ENCODE data around the gene MIOS.

Gene MIOS

DNA sequence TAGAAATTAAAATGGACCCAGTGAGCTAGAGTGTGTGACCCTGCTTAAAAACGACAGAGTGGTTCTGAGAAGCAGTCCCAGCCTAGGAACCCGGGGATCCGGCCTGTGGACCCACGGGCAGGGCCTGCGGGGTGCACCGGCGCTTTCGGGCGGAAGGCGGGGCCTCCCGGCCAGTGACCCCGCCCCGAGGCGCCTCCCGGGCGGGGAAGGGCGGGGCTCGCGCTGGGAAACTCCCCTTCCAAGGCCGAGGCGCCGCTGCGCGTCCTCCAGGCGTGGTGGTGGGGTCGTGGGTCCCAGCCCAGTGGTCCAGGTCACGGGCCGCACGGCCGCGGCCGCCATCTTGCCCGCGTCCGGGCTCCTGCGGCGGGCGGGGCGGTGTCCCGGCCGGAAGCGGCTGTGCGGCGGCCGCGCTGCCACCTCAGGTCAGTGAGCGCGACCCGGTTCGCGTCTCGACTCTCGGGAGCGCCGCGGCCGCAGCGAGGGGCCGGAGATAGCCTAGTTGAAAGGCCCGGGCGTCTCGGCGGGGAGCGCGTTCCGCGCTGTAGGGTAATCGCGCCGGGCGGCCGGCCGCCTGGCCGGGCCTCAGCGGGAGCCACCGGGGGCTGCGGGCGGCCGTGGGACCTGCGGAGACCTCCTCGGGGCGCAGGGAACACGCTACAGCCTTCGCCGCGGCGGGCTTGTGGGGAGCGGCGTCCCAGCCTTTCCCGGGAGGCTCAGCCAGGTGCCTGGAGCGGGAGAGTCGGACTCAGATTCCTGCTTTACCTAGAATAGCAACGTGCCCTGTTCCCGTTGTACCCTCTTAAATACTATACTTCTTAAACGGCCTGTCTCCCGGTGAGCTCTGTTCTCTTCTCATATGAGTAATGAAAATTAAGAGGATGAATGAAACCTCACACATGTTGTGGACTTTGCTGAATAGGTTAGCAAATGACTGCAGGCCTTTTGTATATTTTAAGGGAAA is at the start of gene MIOS:
MIOS (plus strand) TSS at position 234 of the 961 bp plus-strand sequence. CDS start 5,592 bp downstream, outside the sequence.
- peak; percentile 90 for DNase-seq

GRCh38 chr7:7517754-7518153 is 48.9 kb upstream of the MIOS start:
- DNase-seq = no peak

DNA sequence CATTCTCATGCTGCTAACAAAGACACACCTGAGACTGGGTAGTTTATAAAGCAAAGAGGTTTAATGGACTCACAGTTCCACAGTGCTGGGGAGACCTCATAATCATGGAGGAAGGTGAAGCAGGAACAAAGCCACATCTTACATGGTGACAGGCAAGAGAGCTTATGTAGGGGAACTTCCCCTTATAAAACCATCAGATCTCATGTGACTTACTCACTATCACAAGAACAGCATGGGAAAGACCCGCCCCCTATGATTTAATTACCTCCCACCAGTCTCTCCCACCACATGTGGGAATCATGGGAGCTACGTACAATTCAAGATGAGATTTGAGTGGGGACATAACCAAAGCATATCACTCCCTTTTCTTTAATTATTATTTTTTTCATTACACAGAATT is 47.6 kb upstream of the MIOS start:
- no peak for DNase-seq

- no peak for DNase-seq
Observed at GRCh38 chr7:7519528-7519927, 47.2 kb upstream of the MIOS start.

DNA sequence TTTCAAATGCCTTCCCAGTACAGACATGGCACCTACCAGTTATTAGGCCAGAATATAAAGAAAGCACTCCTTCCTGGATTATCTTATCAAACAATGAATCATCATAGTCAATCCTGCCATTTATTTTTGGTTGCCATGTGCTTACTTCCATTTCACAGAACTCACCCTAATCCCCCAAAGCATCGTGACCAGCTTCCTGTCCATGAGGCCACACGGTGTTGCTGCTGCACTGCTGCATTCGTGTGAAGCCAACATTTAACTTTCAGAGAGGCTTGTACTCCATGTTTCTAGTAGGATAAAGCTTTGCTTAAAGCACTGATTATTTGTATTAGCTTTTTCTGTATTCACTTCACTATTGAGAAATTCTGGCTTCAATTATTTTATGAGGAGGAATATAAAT is 45.4 kb upstream of the MIOS start:
- DNase-seq = no peak

GRCh38 chr7:7522421-7522820 is 44.3 kb upstream of the MIOS start:
- DNase-seq = no peak

DNA sequence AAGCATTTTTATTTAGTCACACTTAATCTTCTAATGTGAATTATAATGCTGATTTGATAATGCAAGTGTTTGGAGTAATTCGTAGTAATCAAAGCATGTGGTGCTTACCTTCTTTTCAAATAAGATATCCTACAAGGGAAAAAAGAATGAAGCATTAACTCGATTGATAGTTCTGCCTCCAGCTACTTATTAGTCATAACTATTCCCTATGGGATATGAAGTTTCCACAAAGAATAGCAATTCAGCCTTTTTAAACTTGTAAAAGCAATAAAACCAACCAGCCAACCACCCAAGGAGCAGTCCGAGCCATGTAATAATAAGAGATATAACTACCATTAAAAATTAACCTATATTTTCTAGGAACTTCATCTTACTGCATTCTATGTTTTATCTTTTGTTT is 42.6 kb upstream of the MIOS start:
- no peak for DNase-seq

- no peak for DNase-seq
Observed at GRCh38 chr7:7526006-7526405, 40.7 kb upstream of the MIOS start.

DNA sequence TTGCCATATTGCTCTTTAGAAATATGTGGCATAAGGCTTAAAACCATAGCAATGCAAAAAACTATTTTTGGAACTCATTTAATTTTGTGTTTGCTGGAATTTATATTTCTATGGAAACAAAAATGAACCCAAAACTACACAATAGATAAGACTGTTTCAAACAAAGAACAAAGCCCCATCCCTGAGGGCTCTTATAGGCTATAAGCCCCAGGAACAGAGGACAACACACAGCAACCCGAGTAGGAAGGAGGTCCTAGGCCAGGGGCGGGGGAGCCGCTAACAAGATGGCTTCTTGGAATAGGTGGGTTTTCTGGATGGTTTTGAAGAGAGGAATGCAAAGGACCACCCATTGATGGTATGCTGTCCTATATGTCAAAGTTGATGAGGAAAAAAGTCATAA is 39.6 kb upstream of the MIOS start:
- no peak for DNase-seq

GRCh38 chr7:7529328-7529727 is 37.4 kb upstream of the MIOS start:
- DNase-seq = no peak

GRCh38 chr7:7533831-7534430 is 32.8 kb upstream of the MIOS start:
- DNase-seq = no peak

- no peak for DNase-seq
Observed at GRCh38 chr7:7535691-7536090, 31.0 kb upstream of the MIOS start, which contains the start of gene COL28A1. Gene COL28A1 (minus strand): TSS chr7:7535873. CDS start chr7:7532875, 2,998 bp downstream.

DNA sequence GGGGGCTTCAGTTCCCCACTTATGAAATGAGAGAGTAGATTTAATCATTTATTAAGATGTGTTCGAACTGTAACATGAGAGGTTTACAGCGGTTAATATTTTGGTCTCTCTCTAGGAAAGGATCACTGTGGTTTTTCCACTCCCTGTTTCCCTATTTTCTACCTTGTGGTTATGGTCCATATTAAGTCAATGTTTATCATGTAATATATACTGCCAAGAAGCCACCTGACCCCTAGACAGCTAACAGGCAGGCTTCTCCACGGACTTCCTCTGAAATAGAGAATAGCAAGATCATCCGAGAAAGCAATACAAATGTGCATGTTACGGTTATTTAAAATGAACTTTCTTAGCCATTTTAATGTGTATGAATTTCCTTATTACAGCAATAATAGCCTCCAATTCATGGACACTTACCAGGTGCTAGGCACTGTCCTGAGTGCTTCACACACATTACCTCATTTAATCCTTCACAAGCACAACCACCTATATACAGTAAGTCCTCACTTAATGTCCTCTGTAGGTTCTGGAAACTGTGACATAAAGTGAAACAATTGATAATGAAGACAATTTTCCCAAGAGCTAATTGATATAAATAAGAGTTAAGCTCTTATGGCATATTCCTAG is 30.2 kb upstream of the MIOS start:
- no peak for DNase-seq

DNA sequence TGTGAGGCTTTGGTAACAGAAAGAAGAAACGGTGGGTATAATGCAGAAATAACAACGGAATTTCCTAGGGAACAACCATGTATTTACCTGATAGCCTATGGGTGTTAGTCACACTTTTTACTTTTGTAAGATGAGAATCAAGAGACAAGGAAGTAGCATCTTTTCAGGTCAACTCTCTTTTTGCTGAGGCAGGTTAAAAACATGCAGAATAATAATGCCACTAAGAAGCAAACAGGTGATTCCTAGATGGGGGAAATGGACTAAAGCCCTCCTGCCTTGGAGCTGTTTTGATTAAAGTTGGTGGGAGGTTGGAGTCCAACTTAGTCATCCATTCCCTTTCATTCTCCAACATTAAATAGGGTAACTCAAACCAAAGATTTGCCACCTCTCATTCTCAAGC is 29.0 kb upstream of the MIOS start:
- no peak for DNase-seq

DNA sequence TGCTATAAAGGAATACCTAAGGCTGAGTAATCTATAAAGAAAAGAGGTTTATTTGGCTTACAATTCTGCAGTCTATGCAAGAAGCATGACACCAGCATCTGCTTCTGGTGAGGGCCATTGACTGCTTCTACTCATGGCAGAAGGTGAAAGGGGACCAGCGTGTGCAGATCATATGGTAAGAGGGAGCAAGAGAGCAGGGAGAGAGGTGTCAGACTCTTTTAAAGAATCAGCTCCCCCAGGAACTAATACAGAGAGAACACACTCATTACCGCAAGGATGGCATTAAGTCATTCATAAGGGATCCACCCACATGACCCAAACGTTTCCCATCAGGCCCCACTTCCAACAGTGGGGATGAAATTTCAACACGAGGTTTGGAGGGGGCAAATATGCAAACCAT is 27.5 kb upstream of the MIOS start:
- DNase-seq = no peak

DNA sequence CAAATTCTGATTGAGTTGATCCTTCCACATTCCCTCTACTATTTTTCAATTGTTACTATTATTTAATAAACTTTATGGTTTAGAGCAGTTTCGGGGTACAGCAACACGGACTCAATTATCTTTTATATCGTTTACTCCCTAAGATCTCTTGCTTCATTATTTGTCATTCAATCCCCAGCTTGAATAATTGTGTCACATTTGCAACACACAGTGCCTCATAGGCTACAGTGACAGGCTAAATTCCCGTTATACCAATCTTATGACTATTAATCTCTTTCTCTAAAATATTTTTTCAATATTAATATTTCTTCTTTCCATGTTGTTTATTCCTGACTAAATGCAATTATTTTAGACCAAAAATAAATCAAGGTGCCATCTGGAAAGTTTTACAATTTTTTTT is 27.0 kb upstream of the MIOS start:
- DNase-seq = no peak

- DNase-seq = no peak
Observed at GRCh38 chr7:7542251-7542835, 24.3 kb upstream of the MIOS start.

GRCh38 chr7:7548407-7548806 is 18.3 kb upstream of the MIOS start:
- no peak for DNase-seq

- DNase-seq = no peak
Observed at GRCh38 chr7:7550663-7551062, 16.0 kb upstream of the MIOS start.

- no peak for DNase-seq
Observed at GRCh38 chr7:7552199-7552598, 14.5 kb upstream of the MIOS start.

- no peak for DNase-seq
Observed at GRCh38 chr7:7553386-7553785, 13.3 kb upstream of the MIOS start.

- DNase-seq = no peak
Observed at GRCh38 chr7:7554021-7554432, 12.7 kb upstream of the MIOS start.

All from right hindlimb (tissue), 1 donor.